Measurements from ENCODE around the gene DIP2C.
"Not testable (repeated sequence)": the region's sequence is repeated elsewhere in the genome, so short reads cannot be mapped to it uniquely, and the experiment has no call there.

DIP2C gene

GRCh38 chr10:672992-673391 is 16.5 kb downstream of the DIP2C start:
- DNase-seq = no peak

GRCh38 chr10:672203-672602 is 17.3 kb downstream of the DIP2C start:
- no peak for DNase-seq

GRCh38 chr10:670990-671389 is 18.5 kb downstream of the DIP2C start:
- DNase-seq = no peak

- DNase-seq = no peak
Observed at GRCh38 chr10:670038-670437, 19.4 kb downstream of the DIP2C start.

- no peak for DNase-seq
Observed at GRCh38 chr10:668786-669485, 20.5 kb downstream of the DIP2C start.

- no peak for DNase-seq
Observed at GRCh38 chr10:667602-668143, 21.8 kb downstream of the DIP2C start.

GRCh38 chr10:667096-667495 is 22.4 kb downstream of the DIP2C start:
- no peak for DNase-seq

GRCh38 chr10:666237-667012 is 23.0 kb downstream of the DIP2C start:
- DNase-seq = no peak

- no peak for DNase-seq
Observed at GRCh38 chr10:665579-666091, 23.8 kb downstream of the DIP2C start.

- no peak for DNase-seq
Observed at GRCh38 chr10:664893-665292, 24.6 kb downstream of the DIP2C start.

GRCh38 chr10:664301-664700 is 25.2 kb downstream of the DIP2C start:
- no peak for DNase-seq

GRCh38 chr10:663831-664251 is 25.6 kb downstream of the DIP2C start:
- no peak for DNase-seq

- no peak for DNase-seq
Observed at GRCh38 chr10:663466-663751, 26.1 kb downstream of the DIP2C start.

- DNase-seq = no peak
Observed at GRCh38 chr10:662686-663465, 26.6 kb downstream of the DIP2C start.

- no peak for DNase-seq
Observed at GRCh38 chr10:662223-662605, 27.3 kb downstream of the DIP2C start.

GRCh38 chr10:661597-662222 is 27.8 kb downstream of the DIP2C start:
- no peak for DNase-seq

GRCh38 chr10:660970-661596 is 28.4 kb downstream of the DIP2C start:
- DNase-seq = no peak

GRCh38 chr10:660413-660969 is 29.0 kb downstream of the DIP2C start:
- DNase-seq = no peak

- DNase-seq = no peak
Observed at GRCh38 chr10:659688-660141, 29.8 kb downstream of the DIP2C start.

- not testable (repeated sequence) for DNase-seq
Observed at GRCh38 chr10:657816-658350, 31.6 kb downstream of the DIP2C start.

- no peak for DNase-seq
Observed at GRCh38 chr10:656883-657282, 32.6 kb downstream of the DIP2C start.

- DNase-seq = no peak
Observed at GRCh38 chr10:655184-655583, 34.3 kb downstream of the DIP2C start.
